H1 (cell line): ENCODE measurements around the gene RPS6KA2. TPM values are rescaled to one million over a fixed set of nuclear protein-coding genes. Genes with fewer than 3 reads are reported as not detected.

Experiments used
- CTCF ChIA-PET: fragments of 300-600 bp; sonication (Branson Sonifier 250); formaldehyde crosslinking; loops from one replicate; lab custom pipeline; 2021; ENCODE audit not compliant: partially characterized antibody; lab: Charles Lee
- POLR2A ChIA-PET: fragments of 300-600 bp; sonication (Branson Sonifier 250); formaldehyde crosslinking; loops from one replicate; lab custom pipeline; 2021; ENCODE audit warnings: inconsistent platforms; ENCODE audit not compliant: partially characterized antibody; lab: Charles Lee
- DNase-seq, 2 experiments: peaks; one replicate each; pipeline versions ENCODE4 v3.0.0 to v3.0.0-alpha.2; 2010 to 2022; ENCODE audit warnings: low spot score in 2 of 2, low read depth in 1 of 2, mixed read lengths in 1 of 2
- FAIRE-seq: peaks from 2 replicates; lab custom pipeline; 2011; peaks lifted over from hg19 to GRCh38; lab: Jason Lieb, UNC
- H2AFZ ChIP-seq: 2 replicates; pipeline ENCODE4 v1.8.1; 2012; ENCODE audit warnings: low read length, inconsistent platforms
- H2AK5ac ChIP-seq: 2 replicates; pipeline ENCODE4 v1.6.1; 2013; ENCODE audit warnings: low read depth, low read length
- H2BK120ac ChIP-seq: replicated peaks from 2 replicates; pipeline ENCODE3; 2013; ENCODE audit warnings: low read depth, low read length, inconsistent platforms
- H2BK12ac ChIP-seq: 2 replicates; pipeline ENCODE4 v1.6.1; 2013; ENCODE audit warnings: low read depth, low read length
- H2BK15ac ChIP-seq: 2 replicates; pipeline ENCODE4 v1.6.1; 2013; ENCODE audit warnings: low read length
- H2BK20ac ChIP-seq: 2 replicates; pipeline ENCODE4 v1.6.1; 2013; ENCODE audit warnings: low read length
- H2BK5ac ChIP-seq: 2 replicates; pipeline ENCODE4 v1.6.1; 2013; ENCODE audit warnings: low read depth, low read length
- H3K14ac ChIP-seq: 2 replicates; pipeline ENCODE4 v1.6.1; 2013; ENCODE audit warnings: inconsistent platforms; ENCODE audit not compliant: insufficient read length
- H3K18ac ChIP-seq: 2 replicates; pipeline ENCODE4 v1.6.1; 2013; ENCODE audit warnings: low read length; ENCODE audit errors: extremely low read depth
- H3K23ac ChIP-seq: 2 replicates; pipeline ENCODE4 v1.6.1; 2013; ENCODE audit warnings: inconsistent platforms; ENCODE audit not compliant: insufficient read length
- H3K23me2 ChIP-seq: 2 replicates; pipeline ENCODE4 v1.6.1; 2013; ENCODE audit warnings: low read depth, low read length
- H3K27ac ChIP-seq: 2 replicates; pipeline ENCODE4 v1.6.1; 2011; ENCODE audit warnings: low read depth, low read length, inconsistent platforms
- H3K27me3 ChIP-seq, 4 experiments: replicated peaks in 1 of 4; 1 replicate in 1 of 4; 2 replicates in 3 of 4; pipeline versions ENCODE4 v1.6.1 to v1.8.1; 2011 to 2013; ENCODE audit warnings: low read length in 3 of 4, mild to moderate bottlenecking in 3 of 4, inconsistent platforms in 2 of 4, mixed read lengths in 2 of 4, moderate library complexity in 1 of 4; ENCODE audit not compliant: control insufficient read depth in 3 of 4, insufficient read depth in 3 of 4; ENCODE audit errors: extremely low read depth in 1 of 4
- H3K36me3 ChIP-seq, 4 experiments: 2 replicates each; pipeline versions ENCODE4 v1.6.1 to v1.8.1; 2011 to 2013; ENCODE audit warnings: mild to moderate bottlenecking in 4 of 4, low read length in 3 of 4, moderate library complexity in 2 of 4, control low read depth in 1 of 4, inconsistent platforms in 1 of 4; ENCODE audit not compliant: insufficient read depth in 4 of 4, control insufficient read depth in 2 of 4
- H3K4ac ChIP-seq: replicated peaks from 2 replicates; pipeline ENCODE3; 2013; ENCODE audit warnings: low read length, low read depth, mixed read lengths, inconsistent platforms; ENCODE audit not compliant: insufficient read length
- H3K4me1 ChIP-seq, 4 experiments: replicated peaks in 1 of 4; 1 replicate in 1 of 4; 2 replicates in 3 of 4; pipeline versions ENCODE4 v1.6.1 to v1.8.1; 2011 to 2013; ENCODE audit warnings: low read length in 3 of 4, inconsistent platforms in 2 of 4, mixed read lengths in 1 of 4; ENCODE audit not compliant: insufficient read depth in 4 of 4, control insufficient read depth in 3 of 4
- H3K4me2 ChIP-seq, 2 experiments: 2 replicates each; pipeline versions ENCODE4 v1.6.1 to v1.8.1; 2011 to 2013; ENCODE audit warnings: low read depth in 2 of 2, low read length in 2 of 2, control low read depth in 1 of 2, inconsistent platforms in 1 of 2, mild to moderate bottlenecking in 1 of 2; ENCODE audit not compliant: insufficient read depth in 1 of 2
- H3K4me3 ChIP-seq, 4 experiments: fragments of 200-600, 300-600 bp in 1 of 4; sonication (generic), shearing (Covaris generic), sonication (Bioruptor Twin) in 1 of 4; 2 replicates each; pipeline versions ENCODE4 v1.5.1 to v1.8.1; 2011 to 2016; ENCODE audit warnings: low read length in 4 of 4, low read depth in 3 of 4, control low read depth in 2 of 4, inconsistent platforms in 2 of 4, mild to moderate bottlenecking in 2 of 4, mixed read lengths in 1 of 4, moderate library complexity in 1 of 4; ENCODE audit not compliant: insufficient read depth in 2 of 4; ENCODE audit errors: extremely low read depth in 1 of 4
- H3K56ac ChIP-seq: replicated peaks from 2 replicates; pipeline ENCODE3; 2013; ENCODE audit warnings: low read depth, mild to moderate bottlenecking, mixed read lengths, low read length, inconsistent platforms; ENCODE audit not compliant: insufficient read length
- H3K79me1 ChIP-seq: 2 replicates; pipeline ENCODE4 v1.6.1; 2013; ENCODE audit warnings: low read depth, low read length, control low read depth
- H3K79me2 ChIP-seq, 2 experiments: 2 replicates each; pipeline versions ENCODE4 v1.6.1 to v1.8.1; 2012 to 2013; ENCODE audit warnings: low read length in 2 of 2, mild to moderate bottlenecking in 2 of 2, inconsistent platforms in 1 of 2; ENCODE audit not compliant: insufficient read depth in 2 of 2, control insufficient read depth in 1 of 2
- H3K9ac ChIP-seq, 4 experiments: replicated peaks in 1 of 4; 1 replicate in 1 of 4; 2 replicates in 3 of 4; pipeline versions ENCODE4 v1.6.1 to v1.8.1; 2011 to 2013; ENCODE audit warnings: low read depth in 3 of 4, low read length in 3 of 4, control low read depth in 2 of 4, mild to moderate bottlenecking in 2 of 4, moderate library complexity in 2 of 4, inconsistent platforms in 1 of 4; ENCODE audit errors: extremely low read depth in 1 of 4
- H3K9me3 ChIP-seq, 2 experiments: 2 replicates each; pipeline versions ENCODE4 v1.6.1 to v1.8.1; 2012 to 2013; ENCODE audit warnings: mild to moderate bottlenecking in 2 of 2, moderate library complexity in 2 of 2, control low read depth in 1 of 2, inconsistent platforms in 1 of 2, low read depth in 1 of 2, low read length in 1 of 2, mixed read lengths in 1 of 2; ENCODE audit not compliant: insufficient read depth in 2 of 2
- H4K20me1 ChIP-seq, 2 experiments: replicated peaks in 1 of 2; 2 replicates each; pipeline versions ENCODE3 to v1.8.1; 2011 to 2013; ENCODE audit warnings: inconsistent platforms in 2 of 2, low read length in 2 of 2, mild to moderate bottlenecking in 1 of 2; ENCODE audit not compliant: insufficient read depth in 2 of 2, control insufficient read depth in 1 of 2
- H4K5ac ChIP-seq: 2 replicates; pipeline ENCODE4 v1.6.1; 2013; ENCODE audit warnings: low read length, low read depth, mixed read lengths, inconsistent platforms; ENCODE audit not compliant: insufficient read length
- H4K8ac ChIP-seq: 2 replicates; pipeline ENCODE4 v1.8.0; 2013; ENCODE audit warnings: mild to moderate bottlenecking, moderate library complexity, low read length, inconsistent platforms; ENCODE audit not compliant: insufficient read depth; ENCODE audit errors: extremely low read depth
- H4K91ac ChIP-seq: replicated peaks from 2 replicates; pipeline ENCODE3; 2013; ENCODE audit warnings: low read length, mixed read lengths, inconsistent platforms; ENCODE audit not compliant: insufficient read length
- HDAC2 ChIP-seq, 2 experiments: fragments of 300-600 bp in 1 of 2; sonication (generic) in 1 of 2; IDR thresholded peaks; 2 replicates each; pipeline ENCODE4 v1.6.1; 2011 to 2012; ENCODE audit warnings: low read depth in 2 of 2, low read length in 2 of 2, mild to moderate bottlenecking in 2 of 2, moderate library complexity in 2 of 2, borderline replicate concordance in 1 of 2, inconsistent platforms in 1 of 2
- KDM1A ChIP-seq: fragments of 200-600, 300-600 bp; sonication (generic); IDR thresholded peaks from 2 replicates; pipeline ENCODE4 v1.7.1; 2016; ENCODE audit warnings: mild to moderate bottlenecking, low read length, borderline replicate concordance
- SIRT6 ChIP-seq: IDR thresholded peaks from one replicate; pipeline ENCODE4 v1.7.1; 2012; ENCODE audit warnings: low read length, inconsistent platforms
- WGBS, 2 experiments: shearing (Covaris generic) in 1 of 2; methylation state at CpG; one replicate each; pipeline versions ENCODE4 v1.1.6 to v1.1.7; 2013 to 2015; ENCODE audit warnings: low lambda C conversion rate in 2 of 2, mixed read lengths in 2 of 2, inconsistent platforms in 1 of 2, low coverage in 1 of 2, missing lambda C conversion rate in 1 of 2; ENCODE audit not compliant: insufficient replicate concordance in 2 of 2, insufficient coverage in 1 of 2, insufficient read length in 1 of 2; ENCODE audit errors: extremely low coverage in 1 of 2, missing lambda C conversion rate in 1 of 2; 5-methylcytosine and 5-hydroxymethylcytosine counted together
- polyA plus RNA-seq, 7 experiments: library from polyadenylated mRNA; depleted of rRNA in 3 of 7; stranded (reverse) in 5 of 7; unstranded in 2 of 7; fragments of >200 nt in 5 of 7; fragments of 200-250 nt in 2 of 7; gene quantifications; 1 replicate in 5 of 7; 2 replicates in 1 of 7; 4 replicates in 1 of 7; pipeline versions ENCODE4 v1.2.1 to v1.2.3, GENCODE V29; 2011 to 2013; ENCODE audit warnings: missing spikeins in 2 of 7, mixed read lengths in 2 of 7
- total RNA-seq: library from RNA; stranded (reverse); fragmentation: NEBNext Ultra II Directional; extraction: Animal tissue kit (Norgen Biotek cat#: 25700); gene quantifications from 2 replicates; pipeline ENCODE4 v1.2.1, GENCODE V29; 2021

RPS6KA2 gene
- total and polyA plus RNA-seq, 2 of the 8 experiments (the other 6 are each of a cell fraction or from before 2014, with no cell fraction given), result 8.8 to 25.7 TPM

DNA sequence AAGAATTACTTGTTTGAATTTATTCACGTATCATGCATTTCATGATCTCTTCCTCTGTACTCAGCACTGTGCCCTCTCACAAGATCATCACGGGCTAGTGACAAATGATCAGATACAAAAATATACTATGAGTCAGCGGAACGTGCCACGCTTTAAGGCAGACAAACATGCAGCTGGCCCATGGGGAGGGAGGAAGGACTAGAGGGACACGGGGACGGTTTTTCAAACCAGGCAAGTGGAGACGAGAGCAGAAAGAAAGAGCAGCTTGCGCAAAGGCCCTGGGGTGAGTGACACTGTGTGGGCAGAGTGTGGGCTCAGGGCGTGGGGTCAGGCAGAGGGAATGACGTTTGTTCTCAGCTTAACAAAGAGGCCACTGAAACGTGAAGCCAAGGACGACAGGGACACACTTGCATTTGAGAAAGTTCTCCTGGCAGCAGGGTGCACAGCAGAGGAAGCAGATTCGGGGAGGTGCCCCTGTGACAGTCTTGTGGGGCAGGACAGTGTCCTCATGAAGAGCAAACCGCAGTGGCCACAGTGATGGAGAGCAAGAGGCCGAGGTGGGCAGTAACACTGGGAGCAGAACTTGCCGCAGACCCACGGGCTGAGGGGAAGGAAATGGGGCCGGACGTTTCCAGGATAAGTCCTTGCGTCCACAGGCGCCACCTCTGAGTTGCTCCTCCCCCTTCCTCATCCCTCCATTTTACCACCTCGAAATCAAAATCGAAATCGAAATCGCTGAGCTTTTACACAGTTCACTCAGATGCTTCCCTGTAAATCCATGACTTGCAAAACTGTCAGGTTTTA is 6.9 kb upstream of the RPS6KA2 start:
- Histone ChIP-seq H4K20me1 (no peaks in the 10 kb centered on the region), H4K5ac (no peak overlapping the region), H3K79me2 (no peaks in the 10 kb centered on the region), H4K91ac (peak overlapping the region; percentile 11), H3K4me3 (no peak overlapping the region), H2AFZ (0 out of 2 replicates have a peak overlapping the region, but pooled peaks have one; percentile 16), H3K18ac (no peak overlapping the region), H2BK5ac (no peak overlapping the region), H2BK120ac (no peak overlapping the region), H2BK12ac (0 out of 2 replicates have a peak overlapping the region, but pooled peaks have one; percentile 29), H3K56ac (no peak overlapping the region), H2BK20ac (no peak overlapping the region), H3K36me3 (no peaks in the 10 kb centered on the region), H3K4me1 (peaks cover 2 to 14% (median 6%) of the 10 kb centered on the region in 4 experiments; a peak in 5 of 7 replicates), H3K23ac (no peak overlapping the region), H3K79me1 (no peaks in the 10 kb centered on the region), H3K9me3 (no peaks in the 10 kb centered on the region), H3K27me3 (peaks cover 0 to 12% (median 6%) of the 10 kb centered on the region in 4 experiments; a peak in 4 of 7 replicates), H3K14ac (no peak overlapping the region), H2AK5ac (no peak overlapping the region), H3K4me2 (no peak overlapping the region; a peak in 1 of 4 replicates), H3K9ac (no peak overlapping the region; a peak in 1 of 7 replicates), H3K27ac (no peak overlapping the region), H3K23me2 (no peaks in the 10 kb centered on the region), H3K4ac (no peak overlapping the region), H4K8ac (no peak overlapping the region; the same call in 1 of the 2 replicates), H2BK15ac (no peak overlapping the region)
- no peak for FAIRE-seq
- no peak for TF ChIP-seq SIRT6
- peak; percentile 89; the same call in 1 of the 2 replicates for TF ChIP-seq KDM1A
- TF ChIP-seq HDAC2 (IDR thresholded peaks at IDR 0.05; ENCODE audit: borderline replicate concordance in 1 of 2, low read depth in 2 of 2, low read length in 2 of 2), result 0 out of 4 replicates have a peak, but pooled peaks of 1 of the 2 experiments have one; percentile 49
- ChIA-PET POLR2A (interaction anchor here (0.9 kb wide), 1 partner anchor 69 kb away, joined by 3 read pairs; no protein-coding TSS in a partner anchor), CTCF (interaction anchor here (1.8 kb wide), 1 partner anchor 178 kb away, joined by 5 read pairs; no protein-coding TSS in a partner anchor)
- DNase-seq, result no peak
- 83 to 100% methylated on average over 4 to 26 of the region's 26 CpGs for whole genome bisulfite sequencing, 2 experiments
